GM06990 (cell line): Measurements from ENCODE around the gene THADA.

Source experiments
- DNase-seq: peaks from one replicate; pipeline ENCODE4 v3.0.0-alpha.2; 2011; ENCODE audit not compliant: insufficient read length; ENCODE audit errors: extremely low read depth
- H3K27me3 ChIP-seq: replicated peaks from 2 replicates; pipeline ENCODE4 v1.6.0; 2011; ENCODE audit warnings: low read length; ENCODE audit not compliant: control insufficient read depth, insufficient read depth
- H3K36me3 ChIP-seq: 2 replicates; pipeline ENCODE4 v1.5.1; 2011; ENCODE audit warnings: low read length; ENCODE audit not compliant: control insufficient read depth, insufficient read depth
- H3K4me3 ChIP-seq: replicated peaks from 2 replicates; pipeline ENCODE4 v1.5.1; 2011; ENCODE audit warnings: low read depth, mild to moderate bottlenecking, control low read depth, low read length
- CTCF ChIP-seq: IDR thresholded peaks from 2 replicates; pipeline ENCODE4 v1.5.1; 2011; ENCODE audit warnings: low read length, control low read depth, mild to moderate bottlenecking, inconsistent platforms; ENCODE audit not compliant: insufficient read depth, poor library complexity, severe bottlenecking

Gene THADA

GRCh38 chr2:43223521-43224001 lies 372.3 kb downstream of the THADA start:
- peak overlapping the region; percentile 90 for H3K4me3 ChIP-seq
- TF ChIP-seq CTCF = no peak
- no peak for DNase-seq
- H3K27me3 ChIP-seq = no peaks in the 10 kb centered on the region
- peaks cover 8% of the 10 kb centered on the region for H3K36me3 ChIP-seq

GRCh38 chr2:43222475-43223309 lies 373.1 kb downstream of the THADA start:
- Histone ChIP-seq H3K36me3 (peaks cover 8% of the 10 kb centered on the region), H3K27me3 (no peaks in the 10 kb centered on the region), H3K4me3 (peak overlapping the region; percentile 90)
- DNase-seq = no peak
- no peak for TF ChIP-seq CTCF

GRCh38 chr2:43221763-43222474 lies 373.9 kb downstream of the THADA start:
- peak; percentile 51 for DNase-seq
- no peak for TF ChIP-seq CTCF
- Histone ChIP-seq H3K27me3 (no peaks in the 10 kb centered on the region), H3K36me3 (peaks cover 8% of the 10 kb centered on the region), H3K4me3 (peak overlapping the region; percentile 90)

- Histone ChIP-seq H3K36me3 (peaks cover 8% of the 10 kb centered on the region), H3K4me3 (peak overlapping the region; percentile 90), H3K27me3 (no peaks in the 10 kb centered on the region)
- TF ChIP-seq CTCF = no peak
- peak; percentile 59 for DNase-seq
Observed at GRCh38 chr2:43221124-43221762, 374.6 kb downstream of the THADA start.

GRCh38 chr2:43220760-43221123 lies 375.1 kb downstream of the THADA start:
- Histone ChIP-seq H3K4me3 (peak overlapping the region; percentile 90), H3K36me3 (peaks cover 8% of the 10 kb centered on the region), H3K27me3 (no peaks in the 10 kb centered on the region)
- DNase-seq = no peak
- no peak for TF ChIP-seq CTCF
